SK-N-SH (cell line): ENCODE results near the gene BMI1.

ENCODE experiments used
- EZH2phosphoT487 ChIP-seq: fragments of 200-600 bp; sonication (generic); IDR thresholded peaks from 2 replicates; pipeline ENCODE4 v1.6.1; 2017; ENCODE audit warnings: low read depth, mixed run types, mild to moderate bottlenecking, antibody characterized with exemption, moderate library complexity, borderline replicate concordance
- SMC3 ChIP-seq: IDR thresholded peaks from 2 replicates; pipeline ENCODE4 v1.6.1; 2012; ENCODE audit warnings: low read depth, low read length, improper control_type of control experiment
- TF ChIP-seq, protein P1 (sequence below): IDR thresholded peaks from 2 replicates; pipeline ENCODE4 v1.6.1; 2012; ENCODE audit warnings: mild to moderate bottlenecking, low read depth, low read length, moderate library complexity

- no peak for TF ChIP-seq SMC3
- TF ChIP-seq, protein P1, sequence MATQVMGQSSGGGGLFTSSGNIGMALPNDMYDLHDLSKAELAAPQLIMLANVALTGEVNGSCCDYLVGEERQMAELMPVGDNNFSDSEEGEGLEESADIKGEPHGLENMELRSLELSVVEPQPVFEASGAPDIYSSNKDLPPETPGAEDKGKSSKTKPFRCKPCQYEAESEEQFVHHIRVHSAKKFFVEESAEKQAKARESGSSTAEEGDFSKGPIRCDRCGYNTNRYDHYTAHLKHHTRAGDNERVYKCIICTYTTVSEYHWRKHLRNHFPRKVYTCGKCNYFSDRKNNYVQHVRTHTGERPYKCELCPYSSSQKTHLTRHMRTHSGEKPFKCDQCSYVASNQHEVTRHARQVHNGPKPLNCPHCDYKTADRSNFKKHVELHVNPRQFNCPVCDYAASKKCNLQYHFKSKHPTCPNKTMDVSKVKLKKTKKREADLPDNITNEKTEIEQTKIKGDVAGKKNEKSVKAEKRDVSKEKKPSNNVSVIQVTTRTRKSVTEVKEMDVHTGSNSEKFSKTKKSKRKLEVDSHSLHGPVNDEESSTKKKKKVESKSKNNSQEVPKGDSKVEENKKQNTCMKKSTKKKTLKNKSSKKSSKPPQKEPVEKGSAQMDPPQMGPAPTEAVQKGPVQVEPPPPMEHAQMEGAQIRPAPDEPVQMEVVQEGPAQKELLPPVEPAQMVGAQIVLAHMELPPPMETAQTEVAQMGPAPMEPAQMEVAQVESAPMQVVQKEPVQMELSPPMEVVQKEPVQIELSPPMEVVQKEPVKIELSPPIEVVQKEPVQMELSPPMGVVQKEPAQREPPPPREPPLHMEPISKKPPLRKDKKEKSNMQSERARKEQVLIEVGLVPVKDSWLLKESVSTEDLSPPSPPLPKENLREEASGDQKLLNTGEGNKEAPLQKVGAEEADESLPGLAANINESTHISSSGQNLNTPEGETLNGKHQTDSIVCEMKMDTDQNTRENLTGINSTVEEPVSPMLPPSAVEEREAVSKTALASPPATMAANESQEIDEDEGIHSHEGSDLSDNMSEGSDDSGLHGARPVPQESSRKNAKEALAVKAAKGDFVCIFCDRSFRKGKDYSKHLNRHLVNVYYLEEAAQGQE = no peak
- no peak for TF ChIP-seq EZH2phosphoT487
Measured at GRCh38 chr10:22318772-22319171, 2.1 kb upstream of the BMI1 start.
